HG02759 (cell line): Measurements from ENCODE around the gene GNAI3.

Source experiments
- ATAC-seq: cut with Tn5 transposase; IDR thresholded peaks from one replicate; pipeline ENCODE4 v1.9.1; 2021; ENCODE audit warnings: mild to moderate bottlenecking, moderate library complexity; ENCODE audit not compliant: unreplicated experiment

Gene GNAI3

GRCh38 chr1:109523706-109524105 lies 24.7 kb upstream of the GNAI3 start:
- ATAC-seq: no peak

- peak; percentile 84 for ATAC-seq
These were observed 21.2 kb upstream of the GNAI3 start for GRCh38 chr1:109527098-109527811.

GRCh38 chr1:109527846-109528695 lies 20.3 kb upstream of the GNAI3 start:
- ATAC-seq: no peak

- ATAC-seq: no peak
These were observed 19.7 kb upstream of the GNAI3 start for GRCh38 chr1:109528712-109529111.

GRCh38 chr1:109529881-109530456 lies 18.4 kb upstream of the GNAI3 start:
- no peak for ATAC-seq

- no peak for ATAC-seq
These were observed 17.8 kb upstream of the GNAI3 start for GRCh38 chr1:109530457-109531087.

GRCh38 chr1:109531380-109531779 lies 17.0 kb upstream of the GNAI3 start:
- ATAC-seq: no peak

- ATAC-seq: no peak
These were observed 16.5 kb upstream of the GNAI3 start for GRCh38 chr1:109531826-109532364.

GRCh38 chr1:109532365-109533136 lies 15.9 kb upstream of the GNAI3 start:
- ATAC-seq: peak; percentile 75

GRCh38 chr1:109534307-109534858 lies 14.0 kb upstream of the GNAI3 start:
- ATAC-seq: no peak

- ATAC-seq: no peak
These were observed 12.9 kb upstream of the GNAI3 start for GRCh38 chr1:109535481-109535880.

- ATAC-seq: no peak
These were observed 12.4 kb upstream of the GNAI3 start for GRCh38 chr1:109535971-109536491.

- no peak for ATAC-seq
These were observed 10.8 kb upstream of the GNAI3 start for GRCh38 chr1:109537450-109538178.

- no peak for ATAC-seq
These were observed 9.4 kb upstream of the GNAI3 start for GRCh38 chr1:109538827-109539555.

GRCh38 chr1:109539676-109540075 lies 8.7 kb upstream of the GNAI3 start, which contains the start of gene GPR61:
GPR61 (plus strand) TSS chr1:109539872; CDS start chr1:109543023, 3,151 bp downstream.
- ATAC-seq: no peak

- ATAC-seq: no peak
These were observed 7.3 kb upstream of the GNAI3 start for GRCh38 chr1:109541102-109541501.

GRCh38 chr1:109542657-109543056 lies 5.8 kb upstream of the GNAI3 start:
- ATAC-seq: no peak

GRCh38 chr1:109543283-109543987 lies 5.0 kb upstream of the GNAI3 start:
- no peak for ATAC-seq
